T-helper 1 cell treated with Interleukin-12 subunit alpha and Interleukin-12 subunit beta and Interleukin-4 antibody, amounts not matched to agents 30 μg/mL and 1 μg/mL, for 36 hours (primary cell): ENCODE data around the gene PERM1.
A peak's percentile ranks its signal among the peaks of the same experiment; 100 is the strongest.
"Not testable (repeated sequence)": the region's sequence is repeated elsewhere in the genome, so short reads cannot be mapped to it uniquely, and the experiment has no call there.

Source experiments
- H3K27ac Mint-ChIP-seq: one replicate; pipeline ENCODE4 v1.8.0; 2021; ENCODE audit warnings: mild to moderate bottlenecking, mixed read lengths
- H3K27me3 Mint-ChIP-seq: one replicate; pipeline ENCODE4 v1.8.0; 2021; ENCODE audit warnings: low read depth, mixed read lengths
- H3K36me3 Mint-ChIP-seq: one replicate; pipeline ENCODE4 v1.8.0; 2021; ENCODE audit warnings: low read depth, mixed read lengths
- H3K4me1 Mint-ChIP-seq: one replicate; pipeline ENCODE4 v1.8.0; 2021; ENCODE audit warnings: low read depth, mixed read lengths
- H3K4me3 Mint-ChIP-seq: one replicate; pipeline ENCODE4 v1.8.0; 2021; ENCODE audit warnings: mild to moderate bottlenecking, moderate library complexity, mixed read lengths
- H3K9me3 Mint-ChIP-seq: one replicate; pipeline ENCODE4 v1.8.0; 2021; ENCODE audit warnings: mixed read lengths

PERM1 gene

GRCh38 chr1:996851-997712, 15.2 kb upstream of the PERM1 start:
- H3K27ac Mint-ChIP-seq: peak overlapping the region; percentile 34
- H3K36me3 Mint-ChIP-seq: no peaks in the 10 kb centered on the region
- H3K4me1 Mint-ChIP-seq: peaks cover 8% of the 10 kb centered on the region
- peaks cover 44% of the 10 kb centered on the region for H3K27me3 Mint-ChIP-seq
- H3K9me3 Mint-ChIP-seq: peaks cover 8% of the 10 kb centered on the region
- H3K4me3 Mint-ChIP-seq: no peak overlapping the region

- peaks cover 45% of the 10 kb centered on the region for H3K27me3 Mint-ChIP-seq
- peaks cover 10% of the 10 kb centered on the region for H3K4me1 Mint-ChIP-seq
- no peak overlapping the region for H3K4me3 Mint-ChIP-seq
- H3K36me3 Mint-ChIP-seq: no peaks in the 10 kb centered on the region
- no peak overlapping the region for H3K27ac Mint-ChIP-seq
- H3K9me3 Mint-ChIP-seq: peaks cover 12% of the 10 kb centered on the region
Measured at GRCh38 chr1:995665-996633, 14.1 kb upstream of the PERM1 start.

DNA sequence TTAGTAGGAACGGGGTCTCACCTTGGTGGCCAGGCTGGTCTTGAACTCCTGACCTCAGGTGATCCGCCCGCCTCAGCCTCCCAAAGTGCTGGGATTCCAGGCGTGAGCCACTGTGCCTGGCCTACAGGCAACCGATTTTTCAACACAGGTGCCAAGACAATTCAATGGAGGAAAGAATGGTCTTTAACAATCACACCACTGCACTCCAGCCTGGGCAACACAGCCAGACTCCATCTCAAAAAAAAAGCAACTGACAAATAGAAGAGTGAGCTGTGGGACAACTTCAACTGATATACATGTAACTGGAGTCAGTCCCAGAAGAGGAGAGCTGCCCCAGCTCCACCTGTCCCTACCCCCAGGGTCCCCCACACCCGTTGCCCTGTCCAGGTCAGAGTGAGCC, 12.7 kb upstream of the PERM1 start:
- not testable (repeated sequence) for H3K4me1 Mint-ChIP-seq, H3K27ac Mint-ChIP-seq
- H3K9me3 Mint-ChIP-seq: peaks cover 12% of the 10 kb centered on the region

GRCh38 chr1:993379-993995, 11.6 kb upstream of the PERM1 start:
- H3K4me3 Mint-ChIP-seq: no peak overlapping the region
- no peaks in the 10 kb centered on the region for H3K36me3 Mint-ChIP-seq
- H3K4me1 Mint-ChIP-seq: peaks cover 8% of the 10 kb centered on the region
- H3K9me3 Mint-ChIP-seq: peaks cover 12% of the 10 kb centered on the region
- H3K27ac Mint-ChIP-seq: no peak overlapping the region
- H3K27me3 Mint-ChIP-seq: peaks cover 55% of the 10 kb centered on the region

More for the DNA sequence above, 12.7 kb upstream of the PERM1 start:
- H3K4me3 Mint-ChIP-seq, H3K36me3 Mint-ChIP-seq: not testable (repeated sequence)
- peaks cover 46% of the 10 kb centered on the region for H3K27me3 Mint-ChIP-seq

DNA sequence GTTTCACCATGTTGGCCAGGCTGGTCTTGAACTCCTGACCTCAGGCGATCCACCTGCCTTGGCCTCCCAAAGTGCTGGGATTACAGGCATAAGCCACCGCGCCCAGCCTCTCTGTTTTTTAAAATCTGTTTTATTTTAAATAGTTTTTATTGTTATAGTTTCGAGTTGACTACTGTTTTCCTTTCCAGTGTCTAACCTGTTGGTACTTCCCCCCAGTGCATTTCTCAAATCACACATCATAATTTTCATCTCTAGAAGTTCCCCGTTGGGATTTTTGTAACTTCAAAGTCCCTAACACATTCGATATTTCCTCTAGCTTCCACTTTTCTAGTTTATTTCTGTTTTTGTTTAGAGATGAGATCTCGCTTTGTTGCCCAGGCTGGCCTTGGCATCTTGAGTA, 10.5 kb upstream of the PERM1 start:
- peaks cover 8% of the 10 kb centered on the region for H3K4me1 Mint-ChIP-seq
- H3K27ac Mint-ChIP-seq: no peak overlapping the region
- peaks cover 12% of the 10 kb centered on the region for H3K9me3 Mint-ChIP-seq
- H3K36me3 Mint-ChIP-seq: no peaks in the 10 kb centered on the region
- peaks cover 64% of the 10 kb centered on the region for H3K27me3 Mint-ChIP-seq
- H3K4me3 Mint-ChIP-seq: no peak overlapping the region

DNA sequence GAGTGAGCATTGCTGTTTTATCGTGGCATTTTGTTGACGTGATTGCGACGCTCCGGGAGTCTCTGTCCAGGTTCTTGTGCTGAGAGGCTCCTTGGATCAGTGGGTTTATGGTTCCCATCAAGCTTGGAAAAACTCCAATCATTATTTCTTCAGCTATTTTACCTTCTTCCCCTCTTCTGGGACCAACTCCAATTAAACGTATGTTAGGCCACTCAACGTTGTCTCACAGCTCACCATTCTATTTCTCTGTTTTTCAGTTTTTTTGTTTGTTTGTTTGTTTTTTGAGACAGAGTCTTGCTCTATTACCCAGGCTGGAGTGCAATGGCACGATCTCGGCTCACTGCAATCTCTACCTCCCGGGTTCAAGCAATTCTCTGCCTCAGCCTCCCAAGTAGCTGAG, 10.0 kb upstream of the PERM1 start:
- peaks cover 61% of the 10 kb centered on the region for H3K27me3 Mint-ChIP-seq
- peaks cover 12% of the 10 kb centered on the region for H3K9me3 Mint-ChIP-seq
- no peak overlapping the region for H3K4me3 Mint-ChIP-seq
- peaks cover 8% of the 10 kb centered on the region for H3K4me1 Mint-ChIP-seq
- H3K36me3 Mint-ChIP-seq: no peaks in the 10 kb centered on the region
- H3K27ac Mint-ChIP-seq: no peak overlapping the region

DNA sequence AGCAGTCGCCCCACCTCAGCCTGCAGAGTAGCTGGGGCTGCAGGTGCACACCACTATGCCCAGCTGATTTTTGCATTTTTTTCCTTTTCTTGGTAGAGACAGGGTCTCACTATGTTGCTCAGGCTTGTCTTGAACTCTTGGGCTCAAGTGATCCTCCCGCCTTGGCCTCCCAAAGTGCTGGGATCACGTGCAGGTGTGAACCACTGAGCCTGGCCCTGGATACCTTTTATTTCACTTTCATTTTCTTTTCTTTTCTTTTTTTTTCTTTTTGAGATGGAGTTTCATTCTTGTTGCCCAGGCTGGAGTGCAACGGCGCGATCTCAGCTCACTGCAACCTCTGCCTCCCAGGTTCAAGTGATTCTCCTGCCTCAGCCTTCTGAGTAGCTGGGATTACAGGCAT, 9.4 kb upstream of the PERM1 start:
- H3K9me3 Mint-ChIP-seq: peaks cover 12% of the 10 kb centered on the region
- not testable (repeated sequence) for H3K27ac Mint-ChIP-seq, H3K4me1 Mint-ChIP-seq, H3K36me3 Mint-ChIP-seq, H3K4me3 Mint-ChIP-seq
- peaks cover 63% of the 10 kb centered on the region for H3K27me3 Mint-ChIP-seq

- H3K27ac Mint-ChIP-seq, H3K4me1 Mint-ChIP-seq, H3K36me3 Mint-ChIP-seq, H3K4me3 Mint-ChIP-seq: not testable (repeated sequence)
- Mint-ChIP-seq H3K9me3 (peaks cover 12% of the 10 kb centered on the region), H3K27me3 (peaks cover 63% of the 10 kb centered on the region)
Measured at GRCh38 chr1:988061-988460, 6.2 kb upstream of the PERM1 start.

DNA sequence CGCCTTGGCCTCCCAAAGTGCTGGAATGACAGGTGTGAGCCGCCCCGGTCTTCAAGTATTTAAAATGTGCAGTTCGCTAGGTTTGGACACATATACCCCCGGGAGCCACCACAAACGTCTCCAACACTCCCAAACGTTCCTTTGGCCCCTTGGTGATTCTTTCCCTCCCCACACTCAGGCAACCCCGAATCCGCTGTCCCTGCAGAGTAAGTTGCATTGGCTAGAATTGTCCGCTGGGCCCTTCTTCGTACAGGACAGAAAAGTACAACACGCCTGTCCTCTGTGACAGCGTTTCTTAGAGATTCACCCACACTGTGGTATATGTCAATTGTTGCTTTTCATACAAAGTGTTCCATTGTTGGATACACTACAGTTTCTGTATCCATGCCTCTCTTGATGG, 3.2 kb upstream of the PERM1 start:
- Mint-ChIP-seq H3K36me3 (no peaks in the 10 kb centered on the region), H3K27ac (no peak overlapping the region), H3K4me3 (no peak overlapping the region), H3K4me1 (no peaks in the 10 kb centered on the region), H3K27me3 (peaks cover 47% of the 10 kb centered on the region), H3K9me3 (no peaks in the 10 kb centered on the region)

DNA sequence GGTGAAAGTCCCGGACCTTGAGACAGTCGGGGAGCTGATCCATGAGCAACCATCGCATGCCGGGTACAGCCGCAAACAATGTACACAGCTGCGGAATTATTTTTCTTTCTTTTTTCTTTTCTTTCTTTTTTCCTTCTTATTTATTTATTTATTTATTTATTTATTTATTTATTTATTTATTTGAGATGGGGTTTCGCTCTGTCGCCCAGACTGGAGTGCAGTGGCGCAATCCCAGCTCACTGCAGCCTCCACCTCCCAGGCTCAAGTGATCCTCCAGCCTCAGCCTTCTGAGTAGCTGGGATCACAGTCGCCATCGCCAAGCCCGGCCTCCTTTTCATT, 2.6 kb upstream of the PERM1 start:
- peaks cover 41% of the 10 kb centered on the region for H3K27me3 Mint-ChIP-seq
- H3K27ac Mint-ChIP-seq: no peak overlapping the region
- no peaks in the 10 kb centered on the region for H3K4me1 Mint-ChIP-seq
- no peaks in the 10 kb centered on the region for H3K9me3 Mint-ChIP-seq
- no peak overlapping the region for H3K4me3 Mint-ChIP-seq
- no peaks in the 10 kb centered on the region for H3K36me3 Mint-ChIP-seq

DNA sequence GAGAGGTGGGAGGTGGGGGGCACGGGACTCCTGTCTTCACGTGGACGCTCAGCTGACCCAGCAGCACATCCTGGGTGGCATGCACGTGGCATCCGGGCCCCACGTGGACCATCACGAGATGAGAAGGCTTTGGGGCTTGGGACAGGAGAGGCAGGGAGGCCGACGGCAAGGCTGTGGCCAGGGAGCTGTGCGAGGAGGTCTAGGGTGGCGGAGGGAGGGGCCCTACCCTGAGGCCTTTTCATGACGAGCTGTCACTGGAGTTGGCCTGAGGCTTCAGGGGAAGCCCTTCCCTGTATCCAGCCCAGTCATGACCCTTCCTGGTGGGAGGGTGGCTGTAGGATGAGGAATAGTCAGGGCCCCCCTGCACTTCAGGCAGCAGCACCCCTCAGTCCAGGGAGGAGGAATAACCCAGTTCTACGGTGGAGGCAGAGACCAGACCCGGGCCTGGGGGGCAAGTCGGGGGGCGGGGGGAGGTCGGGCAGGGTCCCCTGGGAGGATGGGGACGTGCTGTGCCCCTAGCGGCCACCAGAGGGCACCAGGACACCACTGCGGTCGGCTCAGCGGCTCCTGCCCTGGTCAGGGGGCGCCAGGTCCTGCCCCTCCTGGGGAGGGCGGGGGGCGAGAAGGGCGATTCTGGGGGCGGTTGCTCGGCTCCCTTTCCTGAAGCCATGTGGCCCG, 2.0 kb upstream of the PERM1 start:
- H3K27ac Mint-ChIP-seq: no peak overlapping the region
- no peaks in the 10 kb centered on the region for H3K9me3 Mint-ChIP-seq
- H3K27me3 Mint-ChIP-seq: peaks cover 36% of the 10 kb centered on the region
- no peaks in the 10 kb centered on the region for H3K36me3 Mint-ChIP-seq
- H3K4me3 Mint-ChIP-seq: no peak overlapping the region
- H3K4me1 Mint-ChIP-seq: no peaks in the 10 kb centered on the region

- H3K4me3 Mint-ChIP-seq: no peak overlapping the region
- H3K4me1 Mint-ChIP-seq: peaks cover 4% of the 10 kb centered on the region
- no peaks in the 10 kb centered on the region for H3K9me3 Mint-ChIP-seq
- H3K36me3 Mint-ChIP-seq: no peaks in the 10 kb centered on the region
- H3K27ac Mint-ChIP-seq: no peak overlapping the region
- peaks cover 26% of the 10 kb centered on the region for H3K27me3 Mint-ChIP-seq
Measured at GRCh38 chr1:982765-983436, 1.0 kb upstream of the PERM1 start.

GRCh38 chr1:981491-981954, 370 bp downstream of the PERM1 start:
- no peaks in the 10 kb centered on the region for H3K9me3 Mint-ChIP-seq
- no peaks in the 10 kb centered on the region for H3K36me3 Mint-ChIP-seq
- H3K4me3 Mint-ChIP-seq: no peak overlapping the region
- H3K27me3 Mint-ChIP-seq: peaks cover 18% of the 10 kb centered on the region
- peaks cover 4% of the 10 kb centered on the region for H3K4me1 Mint-ChIP-seq
- no peak overlapping the region for H3K27ac Mint-ChIP-seq
